Measurements from ENCODE around the gene DCC.

GRCh38 chr18:52694804-52695203, 354.8 kb downstream of the DCC start:
- TF ChIP-seq TP53 (CRISPR knock-in tag; IDR thresholded peaks at IDR 0.05), result no peak
- TF ChIP-seq CTCF (IDR thresholded peaks at IDR 0.05), result peak; percentile 37; the same call in 2 of the 3 replicates
- TF ChIP-seq RCOR1 (IDR thresholded peaks at IDR 0.05; ENCODE audit: low read depth, low read length), result no peak
- peak; percentile 39 to 59; a peak in 4 of 5 replicates for TF ChIP-seq RAD21 (conservative IDR thresholded peaks at IDR 0.05 in 1 of 2, IDR thresholded peaks at IDR 0.05 in 1 of 2)
- no peak for TF ChIP-seq POLR2A (IDR thresholded peaks at IDR 0.05; ENCODE audit: low read length)
- TF ChIP-seq RFX5 (IDR thresholded peaks at IDR 0.05), result no peak
- no peak for TF ChIP-seq USF2 (IDR thresholded peaks at IDR 0.05)
- TF ChIP-seq NPAS2 (CRISPR knock-in tag; IDR thresholded peaks at IDR 0.05; ENCODE audit: borderline replicate concordance), result no peak
- no peak for TF ChIP-seq BHLHE40 (IDR thresholded peaks at IDR 0.05; ENCODE audit: low read depth, low read length)
- no peak for TF ChIP-seq PBX3 (IDR thresholded peaks at IDR 0.05)
- TF ChIP-seq SREBF2 (IDR thresholded peaks at IDR 0.05), result no peak
- no peak for TF ChIP-seq CBX2 (IDR thresholded peaks at IDR 0.05; ENCODE audit: borderline replicate concordance, low read depth)
- no peak for TF ChIP-seq CEBPB (IDR thresholded peaks at IDR 0.05)
- TF ChIP-seq PHF8 (IDR thresholded peaks at IDR 0.05; ENCODE audit: borderline replicate concordance, low read depth), result no peak

Data from A549 (cell line).